Measurements from ENCODE around the gene GNB1L.

DNA sequence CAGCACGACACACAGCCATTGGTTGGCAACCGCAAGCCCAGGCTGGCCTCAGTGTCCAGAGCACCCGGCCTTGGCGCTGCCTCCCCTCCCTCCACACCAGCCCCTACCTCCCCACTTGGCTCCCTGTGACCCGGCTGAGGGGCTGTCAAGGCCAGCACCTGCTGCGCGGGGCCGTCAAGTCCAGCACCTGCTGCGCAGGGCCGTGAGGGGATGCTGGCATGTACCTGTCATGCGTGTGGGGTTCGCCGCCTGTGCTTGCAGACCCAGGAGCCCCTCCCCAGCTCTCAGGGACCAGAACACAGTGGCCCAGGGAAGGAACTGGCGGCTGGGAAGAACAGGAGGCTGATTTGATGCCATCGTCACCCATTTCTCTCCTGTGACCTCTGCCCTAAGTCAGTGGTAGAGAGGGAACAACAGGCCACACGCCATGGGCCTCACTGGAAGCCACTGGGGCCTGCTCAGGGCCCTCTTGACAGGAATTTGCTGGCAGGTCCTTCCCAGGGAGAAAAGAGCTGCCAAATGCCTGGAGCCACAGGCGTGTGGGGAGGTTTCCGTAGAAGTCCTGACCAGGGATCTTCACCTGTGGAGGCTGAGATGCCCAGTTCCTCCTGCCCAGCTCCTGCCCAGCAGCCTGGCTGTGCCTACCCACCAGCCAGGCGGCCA, 56.5 kb downstream of the GNB1L start:
- TF ChIP-seq, protein P1, sequence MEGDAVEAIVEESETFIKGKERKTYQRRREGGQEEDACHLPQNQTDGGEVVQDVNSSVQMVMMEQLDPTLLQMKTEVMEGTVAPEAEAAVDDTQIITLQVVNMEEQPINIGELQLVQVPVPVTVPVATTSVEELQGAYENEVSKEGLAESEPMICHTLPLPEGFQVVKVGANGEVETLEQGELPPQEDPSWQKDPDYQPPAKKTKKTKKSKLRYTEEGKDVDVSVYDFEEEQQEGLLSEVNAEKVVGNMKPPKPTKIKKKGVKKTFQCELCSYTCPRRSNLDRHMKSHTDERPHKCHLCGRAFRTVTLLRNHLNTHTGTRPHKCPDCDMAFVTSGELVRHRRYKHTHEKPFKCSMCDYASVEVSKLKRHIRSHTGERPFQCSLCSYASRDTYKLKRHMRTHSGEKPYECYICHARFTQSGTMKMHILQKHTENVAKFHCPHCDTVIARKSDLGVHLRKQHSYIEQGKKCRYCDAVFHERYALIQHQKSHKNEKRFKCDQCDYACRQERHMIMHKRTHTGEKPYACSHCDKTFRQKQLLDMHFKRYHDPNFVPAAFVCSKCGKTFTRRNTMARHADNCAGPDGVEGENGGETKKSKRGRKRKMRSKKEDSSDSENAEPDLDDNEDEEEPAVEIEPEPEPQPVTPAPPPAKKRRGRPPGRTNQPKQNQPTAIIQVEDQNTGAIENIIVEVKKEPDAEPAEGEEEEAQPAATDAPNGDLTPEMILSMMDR (IDR thresholded peaks at IDR 0.05), result no peak
- no peak for TF ChIP-seq EZH2 (IDR thresholded peaks at IDR 0.05)

Measured in neural progenitor cell (in vitro differentiated cells).